Vagina (tissue), 2 donors: ENCODE measurements around the gene RABGAP1L. TPM values are rescaled to one million over a fixed set of nuclear protein-coding genes. Genes with fewer than 3 reads are reported as not detected.

Experiments
- DNase-seq, 2 donors: peaks; one replicate each; pipeline ENCODE4 v3.0.0-alpha.2; 2017; ENCODE audit errors: extremely low spot score in 2 of 2
- H3K27ac ChIP-seq: fragments of 200-600 bp; sonication (generic); one replicate; pipeline ENCODE4 v1.5.1; 2019
- H3K27me3 ChIP-seq: fragments of 200-600 bp; sonication (generic); one replicate; pipeline ENCODE4 v1.5.1; 2019
- H3K36me3 ChIP-seq, 2 donors: fragments of 200-600 bp; sonication (generic); one replicate each; pipeline ENCODE4 v1.5.1; 2017 to 2019
- H3K4me1 ChIP-seq: fragments of 200-600 bp; sonication (generic); one replicate; pipeline ENCODE4 v1.5.1; 2019
- H3K4me3 ChIP-seq, 2 donors: fragments of 200-600 bp; sonication (generic); 1 replicate in 1 of 2; 2 replicates in 1 of 2; pipeline ENCODE4 v1.5.1; 2016 to 2019
- H3K9me3 ChIP-seq: fragments of 200-600 bp; sonication (generic); one replicate; pipeline ENCODE4 v1.5.1; 2019
- CTCF ChIP-seq, 3 experiments: fragments of 450-650 bp in 2 of 3; fragments of 200-600 bp in 1 of 3; sonication (generic) in 1 of 3; IDR thresholded peaks; one replicate each; pipeline ENCODE4 v1.5.1; 2017 to 2019; ENCODE audit warnings: antibody characterized with exemption in 3 of 3, mild to moderate bottlenecking in 2 of 3, moderate library complexity in 2 of 3
- POLR2A ChIP-seq, 2 donors: fragments of 450-650 bp; IDR thresholded peaks; one replicate each; pipeline ENCODE4 v1.6.1; 2017; ENCODE audit warnings: antibody characterized with exemption in 2 of 2, mild to moderate bottlenecking in 2 of 2, moderate library complexity in 2 of 2
- POLR2AphosphoS5 ChIP-seq, 2 donors: sonication (generic); formaldehyde crosslinking; IDR thresholded peaks; one replicate each; pipeline ENCODE4 v1.9.0; 2017; ENCODE audit warnings: antibody characterized with exemption in 2 of 2, mild to moderate bottlenecking in 2 of 2, low read depth in 1 of 2; ENCODE audit not compliant: insufficient read depth in 1 of 2
- intact Hi-C: fragments of 100-400 bp; cut with DNase I; formaldehyde crosslinking; loops from one replicate; pipeline ENCODE4 v1.15.1; 2023
- total RNA-seq: library from RNA; depleted of rRNA; stranded (reverse); fragments of >200 nt; gene quantifications from one replicate; pipeline ENCODE4 v1.2.3, GENCODE V29; 2016

RABGAP1L gene
- total RNA-seq, 1 donor from 2014 or later, result 40.0 TPM

- no peak for TF ChIP-seq CTCF (IDR thresholded peaks at IDR 0.05)
- no peak for TF ChIP-seq POLR2AphosphoS5 (IDR thresholded peaks at IDR 0.05; ENCODE audit: insufficient read depth in 1 of 2, low read depth in 1 of 2)
- TF ChIP-seq POLR2A (IDR thresholded peaks at IDR 0.05), result no peak
These were observed 795.6 kb downstream of the RABGAP1L start for GRCh38 chr1:174954671-174955669.

GRCh38 chr1:174956086-174956485, 796.8 kb downstream of the RABGAP1L start:
- TF ChIP-seq POLR2AphosphoS5 (IDR thresholded peaks at IDR 0.05; ENCODE audit: insufficient read depth in 1 of 2, low read depth in 1 of 2), result no peak
- TF ChIP-seq CTCF (IDR thresholded peaks at IDR 0.05), result no peak
- TF ChIP-seq POLR2A (IDR thresholded peaks at IDR 0.05), result no peak
- Histone ChIP-seq H3K4me3 (no peak overlapping the region), H3K27me3 (no peaks in the 10 kb centered on the region), H3K4me1 (no peaks in the 10 kb centered on the region), H3K9me3 (no peaks in the 10 kb centered on the region), H3K27ac (no peak overlapping the region), H3K36me3 (no peaks in the 10 kb centered on the region)
- no peak for DNase-seq
- intact Hi-C loops, result no loop called here

More at GRCh38 chr1:174954671-174955669, 795.6 kb downstream of the RABGAP1L start:
- Histone ChIP-seq H3K9me3 (no peaks in the 10 kb centered on the region), H3K4me1 (no peaks in the 10 kb centered on the region), H3K27ac (no peak overlapping the region), H3K27me3 (no peaks in the 10 kb centered on the region), H3K36me3 (no peaks in the 10 kb centered on the region), H3K4me3 (no peak overlapping the region)
- intact Hi-C loops, result no loop called here
- DNase-seq, result no peak

- intact Hi-C loops, result no loop called here
These were observed 797.7 kb downstream of the RABGAP1L start for GRCh38 chr1:174956976-174957375.

GRCh38 chr1:174957829-174958228, 798.5 kb downstream of the RABGAP1L start:
- DNase-seq, result no peak
- Histone ChIP-seq H3K27me3 (no peaks in the 10 kb centered on the region), H3K4me3 (no peak overlapping the region), H3K36me3 (no peaks in the 10 kb centered on the region), H3K27ac (no peak overlapping the region), H3K9me3 (no peaks in the 10 kb centered on the region), H3K4me1 (no peaks in the 10 kb centered on the region)
- intact Hi-C loops, result no loop called here
- TF ChIP-seq POLR2AphosphoS5 (IDR thresholded peaks at IDR 0.05; ENCODE audit: insufficient read depth in 1 of 2, low read depth in 1 of 2) (no peak), POLR2A (IDR thresholded peaks at IDR 0.05) (no peak), CTCF (IDR thresholded peaks at IDR 0.05) (no peak)

More at GRCh38 chr1:174956976-174957375, 797.7 kb downstream of the RABGAP1L start:
- Histone ChIP-seq H3K36me3 (no peaks in the 10 kb centered on the region), H3K4me1 (no peaks in the 10 kb centered on the region), H3K4me3 (no peak overlapping the region), H3K27me3 (no peaks in the 10 kb centered on the region), H3K27ac (no peak overlapping the region), H3K9me3 (no peaks in the 10 kb centered on the region)
- no peak for DNase-seq
- TF ChIP-seq POLR2A (IDR thresholded peaks at IDR 0.05), result no peak
- TF ChIP-seq CTCF (IDR thresholded peaks at IDR 0.05), result no peak
- TF ChIP-seq POLR2AphosphoS5 (IDR thresholded peaks at IDR 0.05; ENCODE audit: insufficient read depth in 1 of 2, low read depth in 1 of 2), result no peak

GRCh38 chr1:174958396-174958795, 799.1 kb downstream of the RABGAP1L start:
- DNase-seq, result no peak
- H3K27ac ChIP-seq, result no peak overlapping the region
- H3K4me3 ChIP-seq, result no peak overlapping the region
- H3K9me3 ChIP-seq, result no peaks in the 10 kb centered on the region
- H3K4me1 ChIP-seq, result peaks cover 5% of the 10 kb centered on the region
- H3K27me3 ChIP-seq, result no peaks in the 10 kb centered on the region
- intact Hi-C loops, result no loop called here
- H3K36me3 ChIP-seq, result no peaks in the 10 kb centered on the region
- no peak for TF ChIP-seq CTCF (IDR thresholded peaks at IDR 0.05)
- TF ChIP-seq POLR2A (IDR thresholded peaks at IDR 0.05), result no peak
- no peak for TF ChIP-seq POLR2AphosphoS5 (IDR thresholded peaks at IDR 0.05; ENCODE audit: insufficient read depth in 1 of 2, low read depth in 1 of 2)
